ENCODE measurements around the gene POP5.

Gene POP5

DNA sequence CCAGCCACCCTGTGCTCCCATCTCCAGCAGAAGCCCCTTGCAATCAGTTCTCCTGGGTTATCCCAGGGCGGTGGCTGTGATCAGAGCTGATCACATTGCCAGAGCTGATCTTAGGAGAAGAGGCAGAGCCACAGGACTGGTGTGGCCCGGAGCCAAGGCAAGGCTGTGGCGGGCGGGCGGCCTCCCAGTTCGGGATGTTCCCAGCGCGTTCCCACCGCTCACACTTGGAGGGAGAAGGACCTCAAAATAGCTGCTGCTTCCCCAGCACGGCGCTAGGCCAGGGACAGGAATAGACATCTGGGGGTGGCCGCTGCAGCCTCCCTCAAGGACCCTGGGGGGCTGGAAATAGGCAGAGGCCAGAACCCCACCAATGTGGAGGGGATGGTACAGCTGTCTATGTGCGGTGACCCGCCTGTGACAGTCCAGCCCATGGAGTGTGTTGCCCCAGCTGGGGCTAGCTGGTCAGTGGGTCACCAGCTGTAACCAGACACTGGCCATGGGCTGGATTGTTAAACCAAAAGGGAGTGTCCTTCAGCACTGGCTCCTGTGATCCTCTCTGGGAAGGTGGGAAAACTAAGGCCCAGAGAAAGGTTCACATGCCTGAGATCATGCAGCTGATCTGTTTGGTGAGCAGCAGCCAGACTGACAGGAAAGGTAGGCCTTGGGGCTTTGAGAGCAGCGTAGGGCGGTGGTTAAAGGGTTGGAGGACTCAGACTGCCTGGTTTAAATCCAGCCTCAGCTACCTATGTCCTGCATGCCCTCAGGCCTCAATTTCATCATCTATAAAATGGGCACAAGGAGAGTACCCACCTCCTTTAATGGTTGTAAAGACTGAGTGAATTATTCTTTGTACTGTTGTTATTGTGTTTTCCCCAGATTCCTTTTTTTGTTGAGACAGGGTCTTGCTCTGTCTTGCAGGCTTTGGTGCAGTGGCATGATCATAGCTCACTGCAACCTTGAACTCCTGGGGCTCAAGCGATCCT lies 8.0 kb upstream of the POP5 start:
- DNase-seq = no peak

DNA sequence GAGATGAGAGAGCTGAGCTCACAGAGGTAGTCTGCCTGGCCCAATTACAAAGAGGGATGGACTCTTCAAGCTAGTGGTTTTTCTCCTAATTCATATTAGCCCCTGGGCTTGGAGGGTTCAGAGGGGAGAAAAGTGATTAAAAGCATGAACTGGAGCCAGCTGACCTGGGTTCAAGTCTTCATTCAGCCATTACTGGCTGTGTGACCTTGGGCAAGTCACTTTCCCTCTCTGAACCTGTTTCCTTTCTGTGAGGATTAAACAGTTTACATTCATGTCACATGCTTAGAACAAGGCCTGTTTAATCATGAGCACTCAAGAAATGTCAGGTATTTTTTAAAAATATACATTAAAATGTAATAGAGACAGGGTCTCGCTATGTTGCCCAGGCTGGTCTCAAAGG lies 7.2 kb upstream of the POP5 start:
- no peak for DNase-seq

DNA sequence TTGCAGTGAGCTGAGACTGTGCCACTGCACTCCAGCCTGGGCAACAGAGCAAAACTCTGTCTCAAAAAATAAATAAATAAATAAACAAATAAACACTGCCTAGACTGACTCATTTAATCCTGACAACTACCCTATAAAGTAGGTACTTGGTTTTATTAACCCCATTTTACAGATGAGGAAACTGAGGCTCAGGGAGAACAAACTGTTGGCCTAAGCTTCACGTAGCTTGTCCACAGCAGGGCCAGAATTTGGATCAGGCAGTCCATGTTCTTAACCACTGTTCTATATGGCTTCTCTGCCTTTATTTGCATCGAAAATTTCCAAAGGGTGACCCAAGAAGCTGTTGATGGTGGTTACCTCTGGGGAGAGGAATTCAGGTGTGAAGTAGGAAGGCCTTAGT lies 5.7 kb upstream of the POP5 start:
- no peak for DNase-seq

DNA sequence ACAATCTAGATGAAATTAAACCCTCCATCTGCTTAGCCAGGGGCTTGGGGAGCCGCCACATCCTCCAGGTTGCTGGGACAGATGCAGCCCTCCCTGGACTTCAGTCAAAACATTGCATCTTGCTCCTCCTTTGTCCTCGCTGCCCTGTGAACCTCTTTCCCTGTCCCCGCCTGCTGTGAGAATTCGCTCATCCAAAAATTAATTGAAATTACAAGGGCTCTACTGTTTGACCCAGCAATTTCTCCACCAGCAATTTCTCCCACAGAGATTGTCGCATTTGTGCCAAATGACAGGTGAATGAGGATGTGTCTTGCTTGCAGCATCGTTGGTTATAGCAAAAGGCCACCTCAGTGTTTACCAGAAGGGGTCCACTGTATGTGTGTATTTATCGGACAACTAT lies 5.0 kb upstream of the POP5 start:
- no peak for DNase-seq

- peak in 1 of 2 donors; percentile 35 for DNase-seq
These were observed 3.3 kb upstream of the POP5 start for GRCh38 chr12:120584343-120585149.

DNA sequence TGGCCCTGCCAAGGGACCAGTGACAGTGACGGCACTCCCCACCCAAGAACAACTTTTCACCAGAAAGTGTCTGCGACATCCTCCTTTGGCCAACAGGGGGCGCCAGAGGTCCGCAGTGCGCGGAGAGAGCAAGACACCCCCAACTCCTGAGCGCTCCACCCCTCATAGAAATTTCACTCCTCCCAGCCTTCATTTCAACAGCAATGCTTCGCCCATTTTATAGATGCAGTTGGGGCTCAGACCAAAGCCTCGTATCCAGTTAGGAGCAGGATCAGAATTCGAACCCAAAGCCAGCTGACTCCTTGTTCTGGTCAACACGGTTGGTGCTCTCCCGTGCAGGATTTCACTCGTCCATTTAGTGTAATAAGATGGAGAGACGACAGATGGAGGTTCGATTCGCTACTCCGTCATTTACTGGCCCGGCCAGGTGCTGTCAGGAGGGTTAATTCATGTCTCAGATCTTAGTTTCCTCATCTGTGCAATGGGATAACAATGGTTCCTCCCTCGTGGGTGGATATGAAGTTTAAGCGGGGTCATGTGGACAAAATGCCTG lies 2.4 kb upstream of the POP5 start:
- DNase-seq = peak; percentile 42 to 91

DNA sequence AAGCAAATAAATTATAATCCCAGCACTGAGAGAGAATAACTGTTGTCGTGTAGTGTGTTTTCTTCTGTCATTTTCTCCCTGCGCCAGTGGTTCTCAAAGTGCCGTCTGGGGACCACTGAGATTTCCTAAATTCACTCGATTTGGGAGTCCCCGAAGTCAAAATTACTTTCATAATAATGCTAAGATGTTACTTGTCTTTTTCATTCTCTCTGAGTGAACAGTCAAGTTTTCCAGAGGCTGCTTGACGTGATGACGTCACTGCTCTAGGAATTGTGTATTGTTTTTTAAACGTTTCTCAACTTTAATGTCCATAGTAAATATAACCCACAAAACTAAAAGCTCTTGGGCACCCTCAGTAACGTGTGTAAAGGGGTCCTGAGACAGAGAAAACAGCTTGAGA lies 796 bp upstream of the POP5 start:
- no peak for DNase-seq

DNA sequence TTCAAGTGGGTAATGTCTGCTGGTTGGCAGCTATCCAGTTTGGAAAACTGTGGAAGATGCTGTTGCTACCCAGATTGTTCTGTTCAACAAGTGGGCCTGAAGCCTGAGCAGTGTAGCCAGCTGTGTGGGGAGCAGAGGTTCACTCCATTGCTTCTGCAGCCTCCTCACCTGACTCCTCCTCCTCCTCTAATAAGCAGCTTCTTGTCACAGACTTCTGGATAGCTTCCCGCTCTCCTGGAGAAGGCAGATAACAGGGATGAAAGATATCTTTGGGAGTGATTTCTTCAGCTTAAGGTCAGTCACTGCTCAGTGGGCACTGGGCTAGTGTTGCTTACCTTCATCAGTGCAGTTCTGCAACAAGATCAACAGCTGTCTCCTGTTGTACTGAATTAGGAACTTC lies 2.0 kb downstream of the POP5 start:
- no peak for DNase-seq

- DNase-seq = no peak
These were observed 7.1 kb downstream of the POP5 start for GRCh38 chr12:120574106-120574505.

DNA sequence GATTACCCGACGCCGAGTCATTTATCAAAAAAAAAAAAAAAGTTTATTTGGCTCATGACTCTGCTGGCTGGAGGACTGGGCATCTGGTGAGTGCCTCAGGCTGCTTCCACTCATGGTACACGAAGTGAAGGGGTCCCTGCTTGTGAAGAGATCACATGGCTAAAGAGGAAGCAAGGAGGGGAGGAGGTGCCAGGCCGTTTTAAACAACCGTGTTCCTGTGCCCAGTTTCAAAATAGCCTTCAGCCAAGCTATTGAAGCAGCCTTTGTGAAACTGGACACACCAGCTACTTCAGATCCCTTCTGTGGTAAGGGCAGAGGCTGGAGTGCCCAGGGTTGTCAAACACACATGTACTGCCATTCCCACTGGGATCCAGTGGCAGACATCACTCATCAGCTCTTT lies 7.6 kb downstream of the POP5 start:
- no peak for DNase-seq

GRCh38 chr12:120571299-120571698 lies 9.9 kb downstream of the POP5 start:
- DNase-seq = no peak

GRCh38 chr12:120563495-120563894 lies 17.7 kb downstream of the POP5 start:
- no peak for DNase-seq

DNA sequence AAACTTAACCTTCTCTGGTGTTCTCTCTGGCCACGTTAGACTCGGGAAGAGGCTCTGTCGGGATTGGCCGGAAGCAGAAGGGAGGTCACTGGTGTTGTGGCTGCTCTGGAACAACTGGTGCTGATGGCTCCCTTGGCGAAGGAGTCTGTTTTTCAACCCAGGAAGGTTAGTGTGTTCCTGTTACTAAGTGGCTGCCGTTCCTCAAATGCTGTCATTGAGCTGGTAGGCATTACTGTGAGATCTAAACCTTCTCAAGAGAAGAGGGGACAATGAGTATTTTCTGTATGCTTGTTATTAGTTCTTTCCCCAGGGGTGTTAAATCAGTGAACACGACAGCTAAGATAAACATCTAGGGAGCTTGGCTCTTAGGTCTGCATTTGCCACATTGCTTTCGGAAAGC lies 18.3 kb downstream of the POP5 start:
- no peak for DNase-seq

DNA sequence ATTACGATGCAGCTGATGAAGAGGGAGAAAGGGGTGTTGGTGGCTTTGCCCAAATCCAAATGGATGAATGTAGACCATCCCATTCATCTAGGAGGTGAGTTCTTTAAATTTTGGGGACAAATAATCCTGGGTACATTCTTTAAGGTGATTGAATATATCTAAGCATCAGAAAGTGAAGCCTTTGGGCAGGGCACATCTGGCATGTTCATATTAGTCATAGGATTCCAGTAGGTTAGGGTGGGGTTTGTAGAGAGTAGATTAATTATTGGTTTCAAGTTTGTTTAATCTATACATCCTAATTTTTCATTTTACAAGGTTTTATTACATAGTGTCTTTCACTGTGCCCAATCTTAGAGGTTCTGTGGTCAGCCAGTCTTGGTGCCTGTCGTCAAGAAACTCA lies 23.6 kb downstream of the POP5 start:
- no peak for DNase-seq

DNA sequence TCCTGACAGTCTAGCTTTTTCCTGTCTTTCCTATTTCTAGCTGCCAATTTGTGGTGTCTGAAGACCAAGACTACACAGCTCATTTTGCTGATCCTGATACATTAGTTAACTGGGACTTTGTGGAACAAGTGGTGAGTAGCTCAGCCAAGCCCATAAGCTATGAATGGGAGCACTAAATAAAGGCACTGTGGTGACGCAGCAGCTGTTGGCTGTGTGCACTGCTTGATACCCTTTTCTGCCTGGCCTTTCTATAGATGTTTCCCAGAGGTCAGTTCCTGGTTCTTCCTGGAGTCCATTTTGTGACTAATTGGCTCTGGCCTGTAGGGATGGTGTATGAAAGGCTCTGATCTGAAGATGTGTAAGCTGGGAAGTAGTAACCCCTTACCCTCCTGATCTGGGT lies 26.5 kb downstream of the POP5 start:
- DNase-seq = no peak

DNA sequence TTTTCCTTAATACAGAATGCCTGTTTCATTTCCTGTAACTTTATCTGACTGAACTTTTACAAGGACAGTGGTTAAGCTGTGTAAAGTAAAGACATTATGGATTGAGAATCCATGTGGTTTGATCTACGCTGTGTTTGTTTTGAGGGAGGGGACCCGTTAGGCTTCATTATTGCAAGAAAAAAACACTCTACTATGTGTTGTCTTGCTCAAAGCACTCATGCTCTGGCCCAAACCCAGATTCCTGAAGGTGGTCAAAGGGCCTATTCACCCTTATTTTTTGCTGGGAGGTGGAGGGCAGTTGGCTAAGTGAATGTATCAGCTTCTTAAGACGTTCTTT lies 35.2 kb downstream of the POP5 start:
- no peak for DNase-seq

DNA sequence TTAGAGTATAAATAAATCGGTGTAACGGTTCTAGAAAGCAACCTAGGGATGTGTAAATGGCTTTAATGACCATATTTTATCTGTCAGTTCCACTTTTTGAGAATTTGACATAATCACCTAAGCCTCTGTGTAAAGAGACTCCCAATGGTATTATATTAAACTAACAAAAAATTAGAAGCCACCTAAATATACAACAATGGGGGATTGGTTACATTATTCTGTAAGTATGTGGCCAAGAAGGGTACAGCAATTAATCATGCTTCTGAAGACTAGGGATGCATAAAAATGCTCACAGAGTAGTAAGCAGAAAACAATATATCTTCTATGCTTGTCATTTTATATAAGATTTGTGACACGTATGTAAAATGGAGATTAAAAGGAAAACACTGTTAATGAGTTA lies 36.5 kb downstream of the POP5 start:
- no peak for DNase-seq

DNA sequence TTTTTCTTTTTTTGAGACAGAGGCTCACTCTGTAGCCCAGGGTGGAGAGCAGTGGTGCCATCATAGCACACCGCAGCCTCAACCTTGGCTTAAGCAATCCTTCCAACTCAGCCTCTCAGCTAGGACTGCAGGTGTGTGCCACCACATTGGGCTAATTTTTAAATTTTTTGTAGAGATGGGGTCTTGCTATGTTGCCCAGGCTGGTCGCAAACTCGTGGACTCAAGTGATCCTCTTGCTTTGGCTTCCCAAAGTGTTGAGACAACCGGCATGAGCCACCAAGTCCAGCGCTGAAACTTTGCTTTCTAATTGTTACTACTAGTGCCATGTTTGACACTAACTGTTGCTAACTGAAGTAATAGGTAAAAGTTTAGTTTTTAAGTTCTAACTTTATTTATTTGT lies 39.0 kb downstream of the POP5 start:
- no peak for DNase-seq

DNA sequence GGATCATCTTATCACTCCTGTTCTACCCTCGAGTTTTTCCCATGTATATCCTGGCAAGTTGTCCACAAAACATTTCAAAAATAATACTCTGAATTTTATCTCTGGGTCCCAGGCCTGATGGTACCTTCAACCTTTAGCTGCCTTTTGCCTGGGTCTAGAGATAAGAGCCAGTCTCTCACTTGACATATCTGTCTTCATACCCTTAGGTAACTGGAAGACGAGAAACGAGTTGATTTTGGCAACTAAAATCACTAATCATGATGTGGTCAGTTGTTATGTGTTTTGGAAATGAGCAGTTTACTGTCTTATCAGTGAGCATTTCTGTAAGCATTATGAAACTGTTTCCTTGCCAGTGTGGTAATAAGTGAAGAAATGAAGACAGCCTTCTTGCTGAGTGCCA lies 40.8 kb downstream of the POP5 start:
- DNase-seq = peak; percentile 37 to 51

DNA sequence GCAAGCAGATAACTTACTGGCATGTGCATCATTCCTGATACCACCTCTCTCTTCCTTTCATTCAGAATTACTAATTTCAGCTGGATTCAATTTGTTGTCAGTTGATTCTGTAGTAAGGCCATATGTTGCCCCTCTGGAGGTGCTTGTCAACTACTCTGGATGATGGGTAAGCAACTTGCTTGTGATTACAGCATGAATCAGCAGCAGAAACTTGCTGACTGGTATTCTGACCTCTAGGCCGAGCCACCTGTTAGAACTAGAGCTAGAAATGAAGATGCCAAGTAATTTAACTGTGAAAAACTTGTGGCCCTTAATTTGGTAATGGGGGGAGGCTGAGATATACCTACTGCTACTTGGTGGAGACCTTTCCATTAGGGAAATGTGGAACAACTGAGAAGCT lies 41.9 kb downstream of the POP5 start:
- DNase-seq = no peak

DNA sequence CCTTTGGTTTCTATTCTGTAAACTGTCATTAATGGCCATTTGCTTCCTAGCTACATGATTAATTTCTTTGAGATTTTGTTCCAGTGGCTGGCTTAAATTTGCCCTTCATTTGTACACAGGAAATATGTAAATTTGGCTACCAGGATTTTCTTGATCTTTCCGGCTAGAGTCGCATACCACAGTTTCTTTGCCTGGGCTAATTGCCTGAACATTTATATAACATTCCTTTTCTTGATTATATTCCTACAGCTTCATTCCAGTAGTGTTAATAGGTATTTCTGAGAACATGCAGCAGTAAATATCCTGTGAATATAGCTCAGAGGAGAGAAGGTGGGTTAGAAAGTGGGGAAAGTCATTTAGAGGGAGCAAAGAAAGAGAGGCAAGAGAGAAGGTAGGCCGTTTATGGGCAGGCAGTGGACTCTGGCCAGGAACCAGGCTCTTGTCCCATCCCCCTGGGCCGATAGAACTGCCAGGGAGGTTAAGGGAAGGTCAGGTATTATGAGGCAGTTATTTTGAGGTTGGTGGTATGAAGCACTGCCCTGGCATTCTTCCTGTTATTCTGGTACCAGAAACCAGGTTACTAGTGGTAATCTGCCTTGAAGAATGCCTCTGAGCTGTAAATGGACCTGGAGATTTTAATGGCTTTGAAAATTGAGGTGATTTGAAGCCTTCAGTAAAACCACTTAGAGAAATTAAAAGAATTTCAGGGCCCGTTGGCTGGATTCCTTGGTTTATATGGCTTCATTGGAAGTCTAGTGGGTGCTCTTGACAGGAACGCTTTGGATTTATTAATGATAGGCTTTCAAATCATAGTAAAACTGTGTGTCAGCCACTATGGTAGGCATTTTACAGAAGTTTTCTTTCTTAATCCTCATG lies 42.7 kb downstream of the POP5 start:
- peak in 1 of 2 donors; percentile 20 for DNase-seq

- DNase-seq = no peak
These were observed 43.4 kb downstream of the POP5 start for GRCh38 chr12:120537856-120538220.
